ENCODE data around the gene GNG4.

Gene GNG4

GRCh38 chr1:235525314-235525713 lies 124.3 kb downstream of the GNG4 start (continued):
- TF ChIP-seq, protein P1, sequence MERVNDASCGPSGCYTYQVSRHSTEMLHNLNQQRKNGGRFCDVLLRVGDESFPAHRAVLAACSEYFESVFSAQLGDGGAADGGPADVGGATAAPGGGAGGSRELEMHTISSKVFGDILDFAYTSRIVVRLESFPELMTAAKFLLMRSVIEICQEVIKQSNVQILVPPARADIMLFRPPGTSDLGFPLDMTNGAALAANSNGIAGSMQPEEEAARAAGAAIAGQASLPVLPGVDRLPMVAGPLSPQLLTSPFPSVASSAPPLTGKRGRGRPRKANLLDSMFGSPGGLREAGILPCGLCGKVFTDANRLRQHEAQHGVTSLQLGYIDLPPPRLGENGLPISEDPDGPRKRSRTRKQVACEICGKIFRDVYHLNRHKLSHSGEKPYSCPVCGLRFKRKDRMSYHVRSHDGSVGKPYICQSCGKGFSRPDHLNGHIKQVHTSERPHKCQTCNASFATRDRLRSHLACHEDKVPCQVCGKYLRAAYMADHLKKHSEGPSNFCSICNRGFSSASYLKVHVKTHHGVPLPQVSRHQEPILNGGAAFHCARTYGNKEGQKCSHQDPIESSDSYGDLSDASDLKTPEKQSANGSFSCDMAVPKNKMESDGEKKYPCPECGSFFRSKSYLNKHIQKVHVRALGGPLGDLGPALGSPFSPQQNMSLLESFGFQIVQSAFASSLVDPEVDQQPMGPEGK (CRISPR knock-in tag; IDR thresholded peaks at IDR 0.05; ENCODE audit: borderline replicate concordance), result no peak
- no peak for TF ChIP-seq ARNTL (CRISPR knock-in tag; IDR thresholded peaks at IDR 0.05; ENCODE audit: borderline replicate concordance, low read depth)

GRCh38 chr1:235516862-235517446 lies 132.6 kb downstream of the GNG4 start:
- ATAC-seq, result no peak
- TF ChIP-seq, protein P1 (CRISPR knock-in tag; IDR thresholded peaks at IDR 0.05; ENCODE audit: borderline replicate concordance), result no peak
- TF ChIP-seq BACH2 (CRISPR knock-in tag; IDR thresholded peaks at IDR 0.05; ENCODE audit: borderline replicate concordance) (no peak), ZNF8 (CRISPR knock-in tag; IDR thresholded peaks at IDR 0.05) (no peak), CSDC2 (CRISPR knock-in tag; IDR thresholded peaks at IDR 0.05) (no peak), CSRNP3 (CRISPR knock-in tag; IDR thresholded peaks at IDR 0.05) (no peak), ZC3H10 (CRISPR knock-in tag; IDR thresholded peaks at IDR 0.05) (no peak), RARB (CRISPR knock-in tag; IDR thresholded peaks at IDR 0.05) (no peak), ZFP30 (CRISPR knock-in tag; IDR thresholded peaks at IDR 0.05) (no peak), SNAI2 (CRISPR knock-in tag; IDR thresholded peaks at IDR 0.05) (no peak), TCF4 (CRISPR knock-in tag; IDR thresholded peaks at IDR 0.05; ENCODE audit: borderline replicate concordance) (no peak), ARNTL (CRISPR knock-in tag; IDR thresholded peaks at IDR 0.05; ENCODE audit: borderline replicate concordance, low read depth) (no peak), TSHZ2 (CRISPR knock-in tag; IDR thresholded peaks at IDR 0.05) (no peak), OSR1 (CRISPR knock-in tag; IDR thresholded peaks at IDR 0.05) (no peak), ZFP3 (CRISPR knock-in tag; IDR thresholded peaks at IDR 0.05) (no peak), ZNF565 (CRISPR knock-in tag; conservative IDR thresholded peaks at IDR 0.05; ENCODE audit: low read depth) (no peak), PPARA (CRISPR knock-in tag; IDR thresholded peaks at IDR 0.05; ENCODE audit: borderline replicate concordance) (no peak)
- TF ChIP-seq, protein P2, sequence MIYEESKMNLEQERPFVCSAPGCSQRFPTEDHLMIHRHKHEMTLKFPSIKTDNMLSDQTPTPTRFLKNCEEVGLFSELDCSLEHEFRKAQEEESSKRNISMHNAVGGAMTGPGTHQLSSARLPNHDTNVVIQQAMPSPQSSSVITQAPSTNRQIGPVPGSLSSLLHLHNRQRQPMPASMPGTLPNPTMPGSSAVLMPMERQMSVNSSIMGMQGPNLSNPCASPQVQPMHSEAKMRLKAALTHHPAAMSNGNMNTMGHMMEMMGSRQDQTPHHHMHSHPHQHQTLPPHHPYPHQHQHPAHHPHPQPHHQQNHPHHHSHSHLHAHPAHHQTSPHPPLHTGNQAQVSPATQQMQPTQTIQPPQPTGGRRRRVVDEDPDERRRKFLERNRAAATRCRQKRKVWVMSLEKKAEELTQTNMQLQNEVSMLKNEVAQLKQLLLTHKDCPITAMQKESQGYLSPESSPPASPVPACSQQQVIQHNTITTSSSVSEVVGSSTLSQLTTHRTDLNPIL (CRISPR knock-in tag; IDR thresholded peaks at IDR 0.05; ENCODE audit: low read depth), result no peak

- no peak for TF ChIP-seq ZNF70 (CRISPR knock-in tag; IDR thresholded peaks at IDR 0.05)
- ATAC-seq, result no peak
These were observed 133.6 kb downstream of the GNG4 start for GRCh38 chr1:235515844-235516512.
